GM12878 (cell line): ENCODE measurements around the gene ANKRD44. TPM values are rescaled to one million over a fixed set of nuclear protein-coding genes. Genes with fewer than 3 reads are reported as not detected.

ENCODE experiments used
- ATAC-seq: fragments of 200-7000 bp; cut with Tn5 transposase; 3 replicates; pipeline ENCODE4 v1.9.1; 2020; ENCODE audit warnings: mild to moderate bottlenecking, moderate library complexity
- BruUV-seq: library from RNA; stranded (reverse); fragments of 400-500 nt; replicated peaks from 2 replicates; lab custom pipeline; 2021; lab: Mats Ljungman, UMichigan
- CTCF ChIA-PET: fragments of 300-600 bp; sonication (Branson Sonifier 250); formaldehyde crosslinking; extraction: SDS; loops from one replicate; lab custom pipeline; 2021; ENCODE audit warnings: inconsistent platforms; lab: Yijun Ruan, JAX
- POLR2A ChIA-PET: fragments of 350-600 bp; formaldehyde crosslinking; extraction: SDS; loops from one replicate; lab custom pipeline; 2021; ENCODE audit warnings: inconsistent platforms; lab: Charles Lee
- RAD21 ChIA-PET: fragments of 300-600 bp; sonication (Branson Sonifier 250); formaldehyde crosslinking; loops from one replicate; lab custom pipeline; 2023; ENCODE audit warnings: antibody characterized with exemption; ENCODE audit not compliant: unreplicated experiment; lab: Charles Lee
- SMC1A ChIA-PET: fragments of 300-600 bp; sonication (Branson Sonifier 250); formaldehyde crosslinking; loops from one replicate; lab custom pipeline; 2023; ENCODE audit not compliant: unreplicated experiment, uncharacterized antibody; lab: Charles Lee
- DNase-seq: peaks from one replicate; pipeline ENCODE4 v3.0.0-alpha.2; 2011; ENCODE audit warnings: low read depth, low spot score
- FAIRE-seq: peaks from 3 replicates; lab custom pipeline; 2011; peaks lifted over from hg19 to GRCh38; lab: Jason Lieb, UNC
- H2AFZ ChIP-seq: 2 replicates; pipeline ENCODE4 v1.6.0; 2011; ENCODE audit warnings: low read depth, low read length, control low read depth; ENCODE audit not compliant: control insufficient read depth
- H3K27ac ChIP-seq: 2 replicates; pipeline ENCODE4 v1.5.1; 2011; ENCODE audit warnings: control low read depth; ENCODE audit not compliant: control insufficient read depth, insufficient read depth
- H3K27me3 ChIP-seq, 2 experiments: replicated peaks in 1 of 2; 2 replicates each; pipeline versions ENCODE4 v1.6.0 to v1.6.1; 2011; ENCODE audit warnings: low read length in 1 of 2; ENCODE audit not compliant: control insufficient read depth in 2 of 2, insufficient read depth in 2 of 2
- H3K36me3 ChIP-seq, 2 experiments: 2 replicates each; pipeline ENCODE4 v1.5.1; 2011; ENCODE audit warnings: low read length in 1 of 2; ENCODE audit not compliant: control insufficient read depth in 2 of 2, insufficient read depth in 2 of 2
- H3K4me1 ChIP-seq: 2 replicates; pipeline ENCODE4 v1.6.1; 2011; ENCODE audit warnings: mild to moderate bottlenecking, low read length, moderate library complexity, mixed read lengths; ENCODE audit not compliant: control insufficient read depth, insufficient read depth
- H3K4me2 ChIP-seq: 2 replicates; pipeline ENCODE4 v1.6.0; 2011; ENCODE audit warnings: control low read depth; ENCODE audit not compliant: control insufficient read depth, insufficient read depth
- H3K4me3 ChIP-seq: fragments of 200-600 bp; sonication (generic); 2 replicates; pipeline ENCODE4 v1.5.1; 2016
- H3K79me2 ChIP-seq: 2 replicates; pipeline ENCODE4 v1.6.0; 2011; ENCODE audit warnings: low read length; ENCODE audit not compliant: control insufficient read depth, insufficient read depth
- H3K9ac ChIP-seq: 2 replicates; pipeline ENCODE4 v1.8.0; 2011; ENCODE audit warnings: low read length, control low read depth, mixed read lengths; ENCODE audit not compliant: control insufficient read depth, insufficient read depth
- H3K9me3 ChIP-seq: replicated peaks from 3 replicates; pipeline ENCODE4 v1.5.1; 2011; ENCODE audit warnings: mild to moderate bottlenecking, low read length; ENCODE audit not compliant: control insufficient read depth, insufficient read depth
- H4K20me1 ChIP-seq: 2 replicates; pipeline ENCODE4 v1.6.0; 2011; ENCODE audit not compliant: control insufficient read depth, insufficient read depth
- ATF3 ChIP-seq: IDR thresholded peaks from 2 replicates; pipeline ENCODE4 v1.6.1; 2011; ENCODE audit warnings: low read depth, mild to moderate bottlenecking, low read length, moderate library complexity, borderline replicate concordance; ENCODE audit errors: extremely low read depth
- BCLAF1 ChIP-seq: fragments of 450-650 bp; IDR thresholded peaks from 2 replicates; pipeline ENCODE4 v1.6.1; 2017; ENCODE audit warnings: antibody characterized with exemption, mild to moderate bottlenecking, moderate library complexity
- BHLHE40 ChIP-seq, 2 experiments: fragments of 450-650 bp in 1 of 2; IDR thresholded peaks; 2 replicates each; pipeline ENCODE4 v1.6.1; 2011 to 2017; ENCODE audit warnings: low read depth in 2 of 2, borderline replicate concordance in 1 of 2, improper control_type of control experiment in 1 of 2, low read length in 1 of 2, mild to moderate bottlenecking in 1 of 2
- HDAC6 ChIP-seq: fragments of 200-600 bp; sonication (generic); IDR thresholded peaks from one replicate; pipeline ENCODE4 v1.8.0; 2017; ENCODE audit warnings: antibody characterized with exemption; ENCODE audit not compliant: unreplicated experiment
- KLF5 ChIP-seq: fragments of 450-650 bp; IDR thresholded peaks from 2 replicates; pipeline ENCODE4 v1.6.1; 2014; ENCODE audit warnings: mild to moderate bottlenecking; ENCODE audit not compliant: partially characterized antibody
- MEF2B ChIP-seq: fragments of 450-650 bp; IDR thresholded peaks from 2 replicates; pipeline ENCODE4 v1.6.1; 2018; ENCODE audit warnings: mild to moderate bottlenecking, moderate library complexity; ENCODE audit not compliant: partially characterized antibody, poor library complexity, severe bottlenecking
- RCOR1 ChIP-seq: conservative IDR thresholded peaks from 2 replicates; pipeline ENCODE4 v1.6.1; 2012; ENCODE audit warnings: low read depth, low read length, improper control_type of control experiment
- SUPT20H ChIP-seq: IDR thresholded peaks from 2 replicates; pipeline ENCODE4 v1.6.1; 2011; ENCODE audit warnings: low read depth, mild to moderate bottlenecking, low read length, moderate library complexity, borderline replicate concordance; ENCODE audit not compliant: control insufficient read depth
- SUZ12 ChIP-seq: fragments of 200-600 bp; sonication (generic); IDR thresholded peaks from one replicate; pipeline ENCODE4 v1.6.1; 2018; ENCODE audit warnings: antibody characterized with exemption, mild to moderate bottlenecking; ENCODE audit not compliant: unreplicated experiment
- WGBS: methylation state at CpG from one replicate; pipeline ENCODE4 v1.1.6; 2016; ENCODE audit warnings: low lambda C conversion rate; ENCODE audit not compliant: insufficient replicate concordance, insufficient coverage; ENCODE audit errors: missing lambda C conversion rate; 5-methylcytosine and 5-hydroxymethylcytosine counted together
- in situ Hi-C: fragments of 300-500 bp; cut with MboI; formaldehyde crosslinking; loops from 9 replicates; pipeline ENCODE4 v1.14.3; 2018; ENCODE audit warnings: mixed read lengths
- intact Hi-C: fragments of 100-400 bp; cut with micrococcal nuclease; formaldehyde crosslinking; loops from one replicate; pipeline ENCODE4 v1.14.2; 2022; ENCODE audit not compliant: unreplicated experiment
- polyA plus RNA-seq, 11 experiments: library from polyadenylated mRNA; depleted of rRNA in 4 of 11; unstranded in 6 of 11; stranded (reverse) in 5 of 11; fragments of >200 nt; fragmentation: Nextera tagmentation in 4 of 11; fragmentation: Illumina TruSeq in 1 of 11; extraction: Ambion mirVana in 4 of 11; extraction: Trizol in 1 of 11; gene quantifications; 1 replicate in 1 of 11; 2 replicates in 10 of 11; pipeline versions ENCODE4 v1.2.1 to v1.2.3, GENCODE V29; 2011 to 2016; ENCODE audit warnings: inconsistent platforms in 2 of 11, missing spikeins in 2 of 11, low read depth in 1 of 11
- total RNA-seq, 4 experiments: library from RNA; depleted of rRNA in 3 of 4; stranded (reverse); fragments of >200 nt in 3 of 4; fragmentation: Illumina TruSeq in 1 of 4; extraction: Trizol in 1 of 4; gene quantifications; 2 replicates each; pipeline versions ENCODE4 v1.2.1 to v1.2.3, GENCODE V29; 2013 to 2021
- TF ChIP-seq, protein P1 (sequence below): fragments of 450-650 bp; formaldehyde crosslinking; IDR thresholded peaks from 2 replicates; pipeline ENCODE4 v1.5.0; 2022; ENCODE audit warnings: mild to moderate bottlenecking, missing genetic modification characterization

Gene ANKRD44
- total and polyA plus RNA-seq, 10 of the 15 experiments (the other 5 are each of a cell fraction or from before 2014, with no cell fraction given): 19.1 to 99.1 (median 59.6) TPM

GRCh38 chr2:196968516-196968915, 342.1 kb downstream of the ANKRD44 start (continued):
- TF ChIP-seq, protein P1, sequence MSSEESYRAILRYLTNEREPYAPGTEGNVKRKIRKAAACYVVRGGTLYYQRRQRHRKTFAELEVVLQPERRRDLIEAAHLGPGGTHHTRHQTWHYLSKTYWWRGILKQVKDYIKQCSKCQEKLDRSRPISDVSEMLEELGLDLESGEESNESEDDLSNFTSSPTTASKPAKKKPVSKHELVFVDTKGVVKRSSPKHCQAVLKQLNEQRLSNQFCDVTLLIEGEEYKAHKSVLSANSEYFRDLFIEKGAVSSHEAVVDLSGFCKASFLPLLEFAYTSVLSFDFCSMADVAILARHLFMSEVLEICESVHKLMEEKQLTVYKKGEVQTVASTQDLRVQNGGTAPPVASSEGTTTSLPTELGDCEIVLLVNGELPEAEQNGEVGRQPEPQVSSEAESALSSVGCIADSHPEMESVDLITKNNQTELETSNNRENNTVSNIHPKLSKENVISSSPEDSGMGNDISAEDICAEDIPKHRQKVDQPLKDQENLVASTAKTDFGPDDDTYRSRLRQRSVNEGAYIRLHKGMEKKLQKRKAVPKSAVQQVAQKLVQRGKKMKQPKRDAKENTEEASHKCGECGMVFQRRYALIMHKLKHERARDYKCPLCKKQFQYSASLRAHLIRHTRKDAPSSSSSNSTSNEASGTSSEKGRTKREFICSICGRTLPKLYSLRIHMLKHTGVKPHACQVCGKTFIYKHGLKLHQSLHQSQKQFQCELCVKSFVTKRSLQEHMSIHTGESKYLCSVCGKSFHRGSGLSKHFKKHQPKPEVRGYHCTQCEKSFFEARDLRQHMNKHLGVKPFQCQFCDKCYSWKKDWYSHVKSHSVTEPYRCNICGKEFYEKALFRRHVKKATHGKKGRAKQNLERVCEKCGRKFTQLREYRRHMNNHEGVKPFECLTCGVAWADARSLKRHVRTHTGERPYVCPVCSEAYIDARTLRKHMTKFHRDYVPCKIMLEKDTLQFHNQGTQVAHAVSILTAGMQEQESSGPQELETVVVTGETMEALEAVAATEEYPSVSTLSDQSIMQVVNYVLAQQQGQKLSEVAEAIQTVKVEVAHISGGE (CRISPR knock-in tag): no peak
- TF ChIP-seq SUZ12 (no peak), HDAC6 (no peak), ATF3 (no peak)
- TF ChIP-seq, all 136 proteins: peak for 0

DNA sequence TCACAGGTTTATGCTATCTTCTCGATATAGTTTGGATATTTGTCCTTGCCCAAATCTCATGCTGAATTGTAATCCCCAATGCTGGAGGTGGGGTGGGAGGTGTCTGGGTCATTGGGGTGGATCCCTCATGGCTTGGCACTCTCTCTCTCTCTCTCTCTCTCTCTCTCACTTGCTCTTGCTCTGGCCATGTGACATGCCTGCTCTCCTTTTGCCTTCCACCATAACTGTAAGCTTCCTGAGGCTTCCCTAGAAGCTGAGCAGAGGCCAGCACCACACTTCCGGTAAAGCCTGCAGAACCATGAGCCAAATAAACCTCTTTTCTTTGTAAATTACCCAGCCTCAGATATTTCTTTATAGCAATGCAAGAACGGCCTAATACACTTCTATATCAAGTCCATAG, 342.8 kb downstream of the ANKRD44 start:
- H3K4me1 ChIP-seq: no peaks in the 10 kb centered on the region
- H3K4me3 ChIP-seq: no peak overlapping the region
- ATAC-seq (no peak), DNase-seq (no peak), FAIRE-seq (no peak)
- H3K27ac ChIP-seq: no peak overlapping the region
- H3K36me3 ChIP-seq: no peaks in the 10 kb centered on the region
- CTCF ChIA-PET: no interaction called here
- RAD21 ChIA-PET: no interaction called here
- POLR2A ChIA-PET: no interaction called here
- no peaks in the 10 kb centered on the region for H4K20me1 ChIP-seq
- H3K9me3 ChIP-seq: no peaks in the 10 kb centered on the region; the same call in 2 of the 3 replicates
- H3K4me2 ChIP-seq: no peak overlapping the region
- H3K79me2 ChIP-seq: no peaks in the 10 kb centered on the region
- SMC1A ChIA-PET: no interaction called here
- intact Hi-C loops: no loop called here
- WGBS: 46% methylated on average over 3 of the region's 3 CpGs
- BruUV-seq: no TSS peak
- H3K27me3 ChIP-seq: no peaks in the 10 kb centered on the region
- in situ Hi-C loops: no loop called here
- H3K9ac ChIP-seq: no peak overlapping the region
- H2AFZ ChIP-seq: no peak overlapping the region
- TF ChIP-seq, protein P1 (CRISPR knock-in tag): no peak
- TF ChIP-seq BCLAF1 (no peak), BHLHE40 (IDR thresholded peaks at IDR 0.05; ENCODE audit: borderline replicate concordance in 1 of 2, low read depth in 2 of 2, low read length in 1 of 2) (no peak), KLF5 (no peak), MEF2B (no peak), RCOR1 (no peak), SUPT20H (no peak)
